Stomach smooth muscle (tissue), 2 donors: ENCODE results near the gene ITPR1.

Source experiments
- H3K27ac ChIP-seq: one replicate; pipeline ENCODE4 v1.7.0; 2013; ENCODE audit warnings: mild to moderate bottlenecking, low read length, inconsistent platforms
- H3K27me3 ChIP-seq, 2 donors: one replicate each; pipeline ENCODE4 v1.7.0; 2013; ENCODE audit warnings: low read length in 2 of 2; ENCODE audit not compliant: insufficient read depth in 2 of 2, control insufficient read depth in 1 of 2
- H3K36me3 ChIP-seq, 2 donors: one replicate each; pipeline ENCODE4 v1.7.0; 2013; ENCODE audit warnings: low read length in 2 of 2; ENCODE audit not compliant: control insufficient read depth in 2 of 2, insufficient read depth in 2 of 2
- H3K4me1 ChIP-seq: one replicate; pipeline ENCODE4 v1.7.0; 2013; ENCODE audit warnings: low read length; ENCODE audit not compliant: control insufficient read depth, insufficient read depth
- H3K4me3 ChIP-seq, 2 donors: one replicate each; pipeline ENCODE4 v1.7.0; 2013; ENCODE audit warnings: low read length in 2 of 2
- H3K9ac ChIP-seq, 2 donors: one replicate each; pipeline ENCODE4 v1.7.0; 2013; ENCODE audit warnings: low read length in 2 of 2, mild to moderate bottlenecking in 1 of 2
- H3K9me3 ChIP-seq, 2 donors: one replicate each; pipeline ENCODE4 v1.7.0; 2013; ENCODE audit warnings: low read length in 2 of 2; ENCODE audit not compliant: control insufficient read depth in 2 of 2
- donor health status: healthy.
- donor health status: Pancreatic carcinoma.

Gene ITPR1

GRCh38 chr3:4464576-4464975, 28.6 kb upstream of the ITPR1 start:
- no peak overlapping the region for H3K4me3 ChIP-seq
- no peak overlapping the region for H3K9ac ChIP-seq
- peaks cover 0 to 2% of the 10 kb centered on the region in 2 donors for H3K36me3 ChIP-seq
- H3K27me3 ChIP-seq = no peaks in the 10 kb centered on the region
- no peaks in the 10 kb centered on the region for H3K9me3 ChIP-seq
- H3K4me1 ChIP-seq = peaks cover 9% of the 10 kb centered on the region
- H3K27ac ChIP-seq = no peak overlapping the region

DNA sequence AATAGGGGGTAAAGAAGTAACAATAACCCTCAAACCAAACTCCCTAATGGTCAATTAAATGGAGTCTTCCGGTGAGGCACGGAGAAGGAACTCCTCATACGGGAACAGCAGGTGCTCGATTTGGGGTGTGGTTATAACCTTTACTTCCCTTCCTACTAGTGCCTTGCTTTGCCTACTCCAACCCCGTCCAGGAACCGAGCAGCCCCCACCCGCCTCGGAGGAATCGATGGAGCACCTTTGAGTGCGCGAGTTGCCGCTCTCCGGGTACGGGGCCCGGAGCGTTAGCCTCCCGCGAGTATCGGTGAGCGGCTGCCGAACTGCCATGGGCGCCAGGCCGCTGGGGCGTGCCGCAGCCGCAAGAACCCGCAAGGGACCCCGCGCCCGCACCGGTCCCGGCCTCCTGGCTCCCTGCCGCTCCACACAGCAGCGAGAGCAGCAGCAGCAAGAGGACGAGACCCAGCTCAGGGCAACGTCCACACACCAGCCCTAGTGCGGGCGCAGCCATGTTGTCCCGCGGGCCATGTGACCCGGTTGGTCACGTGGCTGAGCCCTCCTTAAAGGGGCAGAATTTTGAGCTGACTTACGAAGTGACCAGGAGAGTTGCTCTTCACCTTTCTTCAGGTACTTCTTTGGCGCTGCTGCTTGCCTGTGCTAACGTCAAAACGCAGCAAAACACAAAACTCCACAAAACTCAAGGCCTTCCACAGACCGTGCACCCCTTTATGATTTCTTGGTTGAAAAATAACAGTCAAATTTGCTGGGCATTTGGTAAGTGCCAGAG, 26.2 kb upstream of the ITPR1 start, which contains the start of gene SUMF1:
Gene SUMF1, minus strand, starts transcription at position 529 of the 781 bp plus-strand sequence. Its CDS starts 24 bp downstream, at position 505.
- Histone ChIP-seq H3K36me3 (peaks cover 0 to 2% of the 10 kb centered on the region in 2 donors), H3K4me3 (peak within 1 kb of the TSS; percentile 80 to 94), H3K4me1 (peaks cover 9% of the 10 kb centered on the region), H3K27me3 (no peaks in the 10 kb centered on the region), H3K27ac (peak within 1 kb of the TSS; percentile 76), H3K9ac (peak within 1 kb of the TSS; percentile 77 to 90), H3K9me3 (no peaks in the 10 kb centered on the region)

DNA sequence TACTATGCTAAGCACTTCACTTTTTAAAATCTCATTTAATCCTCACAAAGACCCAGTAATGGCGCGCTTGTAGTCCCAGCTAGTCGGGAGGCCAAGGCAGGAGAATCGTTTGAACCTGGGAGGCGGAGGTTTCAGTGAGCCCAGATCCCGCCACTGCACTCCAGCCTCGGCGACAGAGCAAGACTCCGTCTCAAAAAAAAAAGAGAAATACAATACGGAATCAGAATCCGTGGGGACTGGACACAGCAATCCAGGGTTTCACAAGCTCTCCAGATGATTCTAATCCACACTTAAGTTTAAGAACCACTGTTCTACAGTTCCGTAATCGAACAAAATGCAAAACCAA, 25.7 kb upstream of the ITPR1 start:
- Histone ChIP-seq H3K4me1 (peaks cover 9% of the 10 kb centered on the region), H3K36me3 (peaks cover 0 to 2% of the 10 kb centered on the region in 2 donors), H3K27me3 (no peaks in the 10 kb centered on the region), H3K9me3 (no peaks in the 10 kb centered on the region), H3K27ac (peak overlapping the region; percentile 76), H3K9ac (peak overlapping the region; percentile 77 to 90), H3K4me3 (peak overlapping the region; percentile 80 to 94)

GRCh38 chr3:4471907-4472306, 21.2 kb upstream of the ITPR1 start:
- Histone ChIP-seq H3K9me3 (no peaks in the 10 kb centered on the region), H3K4me1 (peaks cover 6% of the 10 kb centered on the region), H3K36me3 (peaks cover 0 to under 1% of the 10 kb centered on the region in 2 donors), H3K27ac (no peak overlapping the region), H3K27me3 (no peaks in the 10 kb centered on the region), H3K4me3 (no peak overlapping the region), H3K9ac (no peak overlapping the region)

- no peaks in the 10 kb centered on the region for H3K36me3 ChIP-seq
- no peak overlapping the region for H3K27ac ChIP-seq
- H3K27me3 ChIP-seq = no peaks in the 10 kb centered on the region
- no peaks in the 10 kb centered on the region for H3K9me3 ChIP-seq
- H3K4me1 ChIP-seq = peaks cover 3% of the 10 kb centered on the region
- no peak overlapping the region for H3K9ac ChIP-seq
- H3K4me3 ChIP-seq = no peak overlapping the region
Measured at GRCh38 chr3:4472312-4472711, 20.8 kb upstream of the ITPR1 start.

DNA sequence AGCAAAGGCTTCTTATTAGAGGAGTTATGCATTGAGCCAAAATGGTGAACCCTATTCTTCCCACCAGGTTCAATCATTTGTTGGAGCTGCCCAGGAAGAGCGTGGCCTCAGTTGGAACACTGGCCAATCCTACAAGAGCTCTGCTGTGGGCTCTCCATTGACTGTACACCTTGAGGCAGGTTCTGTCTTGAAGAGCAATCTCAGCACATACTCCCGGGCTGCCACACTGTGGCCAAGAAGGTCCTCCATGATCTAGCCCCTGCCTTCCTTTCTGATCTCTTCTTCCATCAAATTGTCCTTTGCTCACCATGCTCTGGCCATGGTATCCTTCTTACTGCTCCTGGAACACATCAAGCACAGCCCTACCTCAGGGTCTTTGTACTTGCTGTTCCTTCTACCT, 20.4 kb upstream of the ITPR1 start:
- H3K27me3 ChIP-seq = no peaks in the 10 kb centered on the region
- H3K9me3 ChIP-seq = no peaks in the 10 kb centered on the region
- no peaks in the 10 kb centered on the region for H3K4me1 ChIP-seq
- H3K27ac ChIP-seq = no peak overlapping the region
- H3K9ac ChIP-seq = no peak overlapping the region
- no peak overlapping the region for H3K4me3 ChIP-seq
- H3K36me3 ChIP-seq = no peaks in the 10 kb centered on the region

DNA sequence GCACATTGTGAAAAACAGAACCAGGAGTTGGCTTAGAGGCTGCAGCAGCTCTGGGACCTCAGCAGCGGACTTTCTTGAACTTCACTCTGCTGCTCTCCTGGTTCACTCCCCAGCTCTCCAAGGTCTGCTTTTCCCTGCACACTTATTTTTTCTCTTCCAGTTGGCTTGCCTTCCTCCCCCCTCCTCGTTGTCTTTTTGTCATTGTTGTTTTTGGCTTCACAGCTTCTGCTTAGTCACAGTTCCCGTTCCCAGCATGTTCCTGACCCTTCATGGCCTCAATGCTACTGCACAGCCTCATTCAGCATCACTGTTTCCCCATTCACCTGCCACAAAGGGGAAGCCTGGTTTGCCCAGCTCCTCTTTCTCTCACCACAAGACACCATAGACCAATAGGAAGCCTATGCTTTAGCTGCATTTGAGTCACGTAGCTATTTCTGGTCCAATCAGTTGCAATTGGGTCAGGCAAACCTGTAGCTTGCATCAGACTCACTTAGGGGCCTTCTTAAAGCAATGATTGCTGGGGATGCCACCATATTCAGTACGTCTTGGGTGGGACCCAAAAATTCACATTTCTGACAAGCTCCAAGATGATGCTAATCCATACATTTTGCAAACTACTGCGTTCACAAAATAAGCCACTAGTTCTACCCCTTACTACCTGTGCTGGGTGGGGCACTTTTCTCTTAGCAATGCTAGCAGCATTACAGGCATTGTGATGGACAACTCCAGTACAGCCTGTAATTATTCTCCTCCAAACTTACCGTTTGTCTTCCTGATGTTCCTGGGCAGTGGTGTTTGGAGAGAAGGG, 18.3 kb upstream of the ITPR1 start:
- Histone ChIP-seq H3K4me1 (no peaks in the 10 kb centered on the region), H3K9me3 (no peaks in the 10 kb centered on the region), H3K4me3 (no peak overlapping the region), H3K9ac (no peak overlapping the region), H3K36me3 (no peaks in the 10 kb centered on the region), H3K27ac (no peak overlapping the region), H3K27me3 (no peaks in the 10 kb centered on the region)

DNA sequence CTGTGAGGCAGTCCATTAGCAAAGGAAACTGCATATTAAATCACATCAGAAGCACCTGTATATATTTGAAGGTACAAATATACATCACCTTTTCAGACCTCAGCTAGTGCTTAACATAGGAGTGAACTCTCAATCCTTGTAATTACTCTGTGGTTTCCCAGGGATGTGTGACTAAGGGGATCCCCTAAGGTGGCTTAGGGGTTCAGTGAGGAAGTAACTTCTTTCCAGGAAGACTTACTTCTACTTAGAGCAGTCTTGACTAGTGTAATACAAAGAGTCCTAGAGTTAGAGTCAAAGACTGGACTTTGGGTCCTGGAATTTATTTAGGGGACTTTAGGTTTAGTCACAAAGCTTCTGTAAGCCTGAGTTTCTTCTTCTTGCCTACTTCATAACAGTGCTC, 17.3 kb upstream of the ITPR1 start:
- no peaks in the 10 kb centered on the region for H3K36me3 ChIP-seq
- no peak overlapping the region for H3K4me3 ChIP-seq
- H3K9me3 ChIP-seq = no peaks in the 10 kb centered on the region
- no peak overlapping the region for H3K9ac ChIP-seq
- H3K27ac ChIP-seq = no peak overlapping the region
- no peaks in the 10 kb centered on the region for H3K27me3 ChIP-seq
- no peaks in the 10 kb centered on the region for H3K4me1 ChIP-seq

- Histone ChIP-seq H3K27ac (no peak overlapping the region), H3K36me3 (no peaks in the 10 kb centered on the region), H3K4me3 (no peak overlapping the region), H3K4me1 (no peaks in the 10 kb centered on the region), H3K27me3 (no peaks in the 10 kb centered on the region), H3K9ac (no peak overlapping the region), H3K9me3 (no peaks in the 10 kb centered on the region)
Measured at GRCh38 chr3:4476496-4476895, 16.7 kb upstream of the ITPR1 start.

DNA sequence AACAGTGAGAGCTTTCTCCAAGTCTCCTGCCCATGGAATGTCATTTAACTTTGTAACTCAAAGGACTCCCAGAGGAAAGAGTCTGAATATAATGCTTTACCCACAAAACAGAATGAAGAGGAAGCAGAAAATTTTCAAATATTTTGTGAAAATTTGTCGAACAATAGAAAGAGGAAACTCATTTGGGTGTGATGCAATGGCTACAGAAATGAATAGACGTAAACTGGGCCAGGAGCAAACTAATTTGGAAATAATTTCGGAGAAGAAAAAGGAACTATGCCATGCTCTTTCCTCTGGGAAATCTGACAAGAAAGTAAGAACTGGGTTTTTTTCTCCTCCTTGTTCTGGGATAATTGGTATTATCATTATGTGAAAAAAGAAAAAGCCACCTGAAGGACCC, 14.9 kb upstream of the ITPR1 start:
- H3K9me3 ChIP-seq = no peaks in the 10 kb centered on the region
- no peak overlapping the region for H3K27ac ChIP-seq
- no peak overlapping the region for H3K4me3 ChIP-seq
- no peaks in the 10 kb centered on the region for H3K27me3 ChIP-seq
- H3K4me1 ChIP-seq = no peaks in the 10 kb centered on the region
- H3K36me3 ChIP-seq = no peaks in the 10 kb centered on the region
- no peak overlapping the region for H3K9ac ChIP-seq

GRCh38 chr3:4491855-4492207, 1.3 kb upstream of the ITPR1 start:
- H3K9ac ChIP-seq = peak overlapping the region in 1 of 2 donors; percentile 85
- no peaks in the 10 kb centered on the region for H3K27me3 ChIP-seq
- peak overlapping the region; percentile 80 for H3K27ac ChIP-seq
- H3K9me3 ChIP-seq = no peaks in the 10 kb centered on the region
- no peaks in the 10 kb centered on the region for H3K36me3 ChIP-seq
- peaks cover 13% of the 10 kb centered on the region for H3K4me1 ChIP-seq
- peak overlapping the region; percentile 89 to 95 for H3K4me3 ChIP-seq
